Esophagus muscularis mucosa (tissue), 3 donors: ENCODE data around the gene MAB21L2.

Experiments used
- POLR2A ChIP-seq: fragments of 450-650 bp; IDR thresholded peaks from one replicate; pipeline ENCODE4 v1.6.1; 2017; ENCODE audit warnings: antibody characterized with exemption, moderate library complexity, mild to moderate bottlenecking, low read depth
- POLR2AphosphoS5 ChIP-seq, 2 donors: sonication (generic); formaldehyde crosslinking; IDR thresholded peaks; one replicate each; pipeline ENCODE4 v1.6.1; 2017; ENCODE audit warnings: antibody characterized with exemption in 2 of 2
- TF ChIP-seq, protein P1 (sequence below), 3 experiments: fragments of 200-600 bp in 2 of 3; fragments of 450-650 bp in 1 of 3; sonication (generic) in 2 of 3; IDR thresholded peaks; one replicate each; pipeline ENCODE4 v1.5.1; 2017 to 2019; ENCODE audit warnings: antibody characterized with exemption in 3 of 3, mild to moderate bottlenecking in 2 of 3, moderate library complexity in 1 of 3

DNA sequence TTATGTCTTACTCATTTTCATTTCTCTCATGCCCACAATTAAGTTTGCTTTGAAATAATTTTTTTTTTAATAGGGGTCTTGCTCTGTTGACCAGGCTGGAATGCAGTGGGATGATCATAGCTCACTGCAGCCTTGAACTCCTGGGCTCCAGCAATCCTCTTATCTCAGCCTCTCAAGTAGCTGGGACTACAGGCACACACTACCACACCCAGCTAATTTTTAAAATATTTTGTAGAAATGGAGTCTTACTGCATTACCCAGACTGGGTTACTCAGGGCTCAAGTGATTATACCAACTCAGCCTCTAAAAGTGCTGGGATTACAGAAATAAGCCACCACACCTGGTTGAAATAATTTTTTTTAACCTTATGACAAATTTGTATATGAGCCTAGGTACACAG is 19.2 kb upstream of the MAB21L2 start:
- TF ChIP-seq, protein P1, sequence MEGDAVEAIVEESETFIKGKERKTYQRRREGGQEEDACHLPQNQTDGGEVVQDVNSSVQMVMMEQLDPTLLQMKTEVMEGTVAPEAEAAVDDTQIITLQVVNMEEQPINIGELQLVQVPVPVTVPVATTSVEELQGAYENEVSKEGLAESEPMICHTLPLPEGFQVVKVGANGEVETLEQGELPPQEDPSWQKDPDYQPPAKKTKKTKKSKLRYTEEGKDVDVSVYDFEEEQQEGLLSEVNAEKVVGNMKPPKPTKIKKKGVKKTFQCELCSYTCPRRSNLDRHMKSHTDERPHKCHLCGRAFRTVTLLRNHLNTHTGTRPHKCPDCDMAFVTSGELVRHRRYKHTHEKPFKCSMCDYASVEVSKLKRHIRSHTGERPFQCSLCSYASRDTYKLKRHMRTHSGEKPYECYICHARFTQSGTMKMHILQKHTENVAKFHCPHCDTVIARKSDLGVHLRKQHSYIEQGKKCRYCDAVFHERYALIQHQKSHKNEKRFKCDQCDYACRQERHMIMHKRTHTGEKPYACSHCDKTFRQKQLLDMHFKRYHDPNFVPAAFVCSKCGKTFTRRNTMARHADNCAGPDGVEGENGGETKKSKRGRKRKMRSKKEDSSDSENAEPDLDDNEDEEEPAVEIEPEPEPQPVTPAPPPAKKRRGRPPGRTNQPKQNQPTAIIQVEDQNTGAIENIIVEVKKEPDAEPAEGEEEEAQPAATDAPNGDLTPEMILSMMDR (IDR thresholded peaks at IDR 0.05): no peak
- TF ChIP-seq POLR2AphosphoS5 (IDR thresholded peaks at IDR 0.05) (no peak), POLR2A (no peak)
